HG03039 (cell line): ENCODE data around the gene SLBP.

Experiments
- ATAC-seq: cut with Tn5 transposase; IDR thresholded peaks from one replicate; pipeline ENCODE4 v1.9.1; 2021; ENCODE audit warnings: mild to moderate bottlenecking, moderate library complexity; ENCODE audit not compliant: unreplicated experiment

The SLBP gene

DNA sequence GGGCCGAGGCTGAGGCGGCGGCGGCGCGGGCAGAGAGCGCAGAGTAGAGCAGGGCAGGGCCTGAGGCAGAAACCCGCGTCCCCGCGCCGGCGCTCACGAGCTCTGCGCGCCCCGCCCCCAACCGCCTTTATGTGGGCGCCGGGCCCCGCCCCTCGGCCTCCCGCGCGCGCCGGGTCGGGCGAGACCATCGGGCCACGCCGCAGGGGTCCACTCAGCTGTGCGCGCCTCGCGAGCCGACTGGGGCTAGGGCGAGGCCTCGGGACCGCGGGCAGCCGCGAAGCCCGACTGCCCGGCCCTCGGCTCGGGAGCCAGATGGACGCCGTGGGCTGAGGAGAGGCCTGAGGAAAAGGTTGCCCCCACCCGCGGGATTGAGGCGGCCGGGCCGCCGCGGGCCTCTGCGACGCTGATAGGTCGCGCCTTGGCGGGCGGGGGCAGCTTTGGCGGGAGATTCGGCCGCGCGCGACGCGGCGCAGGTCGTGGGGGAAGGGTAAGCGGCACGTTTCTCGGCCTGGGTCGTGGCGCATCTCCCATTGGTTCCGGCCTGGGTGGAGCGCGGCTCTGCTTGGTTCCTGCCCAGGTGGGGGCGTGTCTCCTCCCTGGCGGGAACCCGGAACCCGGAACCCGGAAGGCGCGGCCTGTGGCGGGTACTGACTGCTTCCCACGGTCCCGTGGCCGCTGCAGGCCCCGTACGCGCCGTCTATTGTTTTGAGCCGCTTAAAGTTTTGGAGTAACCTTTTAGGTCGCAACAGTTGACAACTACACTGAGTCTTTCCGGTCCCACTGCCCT, at the start of gene SLBP:
Gene SLBP, minus strand, starts transcription at position 104 of the 787 bp plus-strand sequence. CDS start 131 bp downstream, outside the sequence.
- ATAC-seq, result peak; percentile 67

DNA sequence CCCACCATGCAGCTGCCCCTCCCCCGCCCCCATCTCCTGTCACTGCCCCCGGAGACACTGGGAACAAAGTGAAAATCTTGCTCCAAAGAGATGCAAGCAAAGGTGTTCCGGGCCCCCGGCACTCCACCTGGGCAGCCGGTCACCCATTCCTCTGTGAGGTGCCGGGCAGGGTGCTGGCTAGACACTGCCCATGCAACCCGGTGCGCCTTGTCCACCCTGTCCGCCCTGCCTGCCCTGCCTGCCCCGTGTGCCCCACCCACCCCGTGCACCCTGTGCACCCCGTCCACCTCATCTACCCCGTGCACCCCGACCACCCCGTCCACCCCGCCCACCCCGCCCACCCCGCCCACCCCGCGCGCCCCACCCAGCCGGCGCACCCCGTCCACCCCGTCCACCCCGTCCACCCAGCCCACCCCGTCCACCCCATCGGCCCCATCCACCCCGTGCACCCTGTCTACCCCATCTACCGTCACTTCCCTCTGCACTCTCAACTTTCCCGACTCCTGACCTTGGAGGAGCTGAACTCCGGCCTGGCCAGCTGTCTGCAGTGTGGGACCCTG, 49.1 kb upstream of the SLBP start:
- ATAC-seq, result no peak

- ATAC-seq, result no peak
These were observed 48.5 kb upstream of the SLBP start for GRCh38 chr4:1760521-1761071.

- ATAC-seq, result no peak
These were observed 47.7 kb upstream of the SLBP start for GRCh38 chr4:1759818-1760223.

- ATAC-seq, result no peak
These were observed 47.2 kb upstream of the SLBP start for GRCh38 chr4:1759170-1759817.

DNA sequence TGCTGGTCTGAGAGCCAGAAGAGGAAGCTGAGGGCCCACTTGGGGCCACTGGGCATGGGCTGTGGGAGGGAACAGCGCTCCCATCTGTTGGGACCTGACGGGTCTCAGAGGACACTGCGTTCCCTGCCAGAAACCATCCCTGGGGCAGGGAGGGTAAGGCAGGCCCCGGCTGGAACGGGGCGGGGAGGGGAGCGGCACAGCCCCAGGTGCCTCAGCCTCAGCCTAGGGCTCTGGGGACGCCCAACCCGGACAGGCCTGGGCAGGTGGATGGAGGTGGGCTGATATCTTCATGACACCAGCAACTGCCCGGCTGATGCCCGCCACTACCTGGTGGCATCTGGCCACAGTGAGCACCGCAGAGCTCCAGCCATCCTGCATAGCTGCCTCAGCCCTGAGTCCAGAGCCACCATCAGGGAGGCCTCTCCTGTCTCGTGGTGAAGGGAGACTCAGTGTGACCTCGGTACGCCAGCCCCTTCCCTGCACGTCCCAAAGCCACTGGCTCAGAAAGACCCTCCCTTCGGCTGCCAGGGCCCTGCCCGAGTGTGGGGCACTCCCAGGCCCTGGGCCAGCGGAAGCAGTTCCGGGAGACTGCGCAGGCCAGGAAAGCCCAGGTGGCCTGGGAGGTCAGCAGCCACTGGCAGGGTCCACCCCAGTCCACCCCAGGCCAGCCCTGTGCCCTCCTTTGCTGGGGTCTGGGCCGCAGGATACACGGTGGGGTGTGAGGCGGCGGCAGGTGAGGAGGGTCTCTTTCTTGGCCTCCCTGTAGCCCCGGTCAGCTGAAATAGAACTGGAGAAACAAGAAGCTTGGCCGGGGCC, 46.4 kb upstream of the SLBP start:
- ATAC-seq, result no peak

- ATAC-seq, result no peak
These were observed 45.7 kb upstream of the SLBP start for GRCh38 chr4:1757836-1758235.

GRCh38 chr4:1756893-1757779, 45.0 kb upstream of the SLBP start:
- no peak for ATAC-seq

DNA sequence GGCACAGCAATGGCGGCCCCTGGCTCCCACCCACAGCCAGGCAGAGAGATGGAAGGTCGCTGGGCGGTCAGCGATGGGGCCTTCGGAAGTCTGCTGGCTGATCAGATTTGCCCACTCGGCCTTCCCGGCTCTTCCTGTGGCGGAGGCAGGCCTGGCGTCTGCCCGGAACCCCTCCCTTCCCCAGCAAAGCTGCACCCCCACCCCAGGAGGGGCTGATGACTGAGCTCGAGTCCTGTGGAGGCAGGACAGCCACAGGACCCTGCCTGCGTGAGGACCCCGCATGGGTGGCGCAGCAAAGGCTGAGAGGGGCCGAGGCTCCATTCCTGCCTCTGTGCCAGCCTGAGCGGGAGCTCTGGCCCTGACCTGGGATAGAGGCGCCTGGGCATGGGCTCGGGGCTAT, 44.0 kb upstream of the SLBP start:
- ATAC-seq, result no peak

- no peak for ATAC-seq
These were observed 43.2 kb upstream of the SLBP start for GRCh38 chr4:1755297-1755696.

GRCh38 chr4:1754336-1754735, 42.2 kb upstream of the SLBP start:
- no peak for ATAC-seq

GRCh38 chr4:1753697-1754311, 41.7 kb upstream of the SLBP start:
- ATAC-seq, result no peak

- no peak for ATAC-seq
These were observed 41.2 kb upstream of the SLBP start for GRCh38 chr4:1753294-1753696.

- no peak for ATAC-seq
These were observed 40.3 kb upstream of the SLBP start for GRCh38 chr4:1752284-1753041.

DNA sequence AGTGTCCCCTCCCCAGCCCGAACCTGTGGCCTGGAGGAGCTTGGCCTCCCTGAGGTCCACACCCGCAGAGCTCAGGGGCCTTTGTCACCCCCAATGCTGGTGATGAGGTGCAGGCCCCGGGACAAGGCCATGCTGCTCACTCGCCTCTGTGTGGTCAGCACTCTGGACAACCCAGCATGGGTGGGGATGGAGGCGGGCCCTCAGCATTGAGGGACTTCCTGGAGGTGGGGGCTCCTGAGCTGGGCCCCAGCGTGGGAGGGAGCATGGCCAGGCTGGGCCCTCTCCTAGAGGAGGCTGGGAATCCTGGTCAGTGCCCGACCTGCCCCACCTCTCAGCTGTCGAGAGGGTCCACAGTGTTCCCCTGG, 39.8 kb upstream of the SLBP start:
- ATAC-seq, result no peak

DNA sequence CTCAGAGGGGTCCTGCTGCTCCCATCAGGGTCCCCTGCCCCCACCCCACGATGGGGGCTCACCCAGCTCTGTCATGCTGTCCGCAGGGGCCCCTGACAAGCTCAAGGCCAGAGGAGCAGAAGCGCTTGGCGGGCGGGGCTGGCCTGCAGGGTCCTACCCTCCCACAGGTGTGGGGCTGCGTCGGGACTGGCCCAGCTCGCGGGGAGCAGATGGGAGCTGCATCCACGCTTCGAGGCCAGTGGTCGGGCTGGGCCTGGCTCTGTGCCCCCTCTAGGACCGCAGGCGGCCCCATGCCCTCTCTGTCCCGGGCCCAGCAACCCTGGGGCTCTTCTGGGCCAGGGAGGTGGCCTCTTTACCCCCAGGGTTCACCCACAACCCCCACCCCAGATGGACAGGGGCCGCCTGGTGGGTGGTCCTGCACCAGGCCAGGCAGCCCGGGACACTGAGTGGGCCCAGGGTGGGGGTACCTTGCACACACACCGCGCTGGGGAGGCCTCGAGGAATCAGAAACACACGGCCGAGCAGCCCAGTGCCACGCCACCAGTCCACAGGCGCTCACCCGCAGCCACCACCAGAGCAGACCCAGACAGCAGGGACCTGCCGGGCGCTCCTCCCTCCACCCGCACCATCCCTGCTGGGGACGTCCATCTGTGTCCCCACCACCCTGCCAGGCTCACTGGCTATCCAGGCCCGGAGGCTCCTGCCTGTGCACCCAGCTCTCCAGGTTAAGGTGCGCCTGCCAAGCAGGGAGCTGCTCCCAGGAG, 39.2 kb upstream of the SLBP start:
- no peak for ATAC-seq

- no peak for ATAC-seq
These were observed 38.4 kb upstream of the SLBP start for GRCh38 chr4:1750381-1751154.
